ENCODE data around the gene TBX18.

DNA sequence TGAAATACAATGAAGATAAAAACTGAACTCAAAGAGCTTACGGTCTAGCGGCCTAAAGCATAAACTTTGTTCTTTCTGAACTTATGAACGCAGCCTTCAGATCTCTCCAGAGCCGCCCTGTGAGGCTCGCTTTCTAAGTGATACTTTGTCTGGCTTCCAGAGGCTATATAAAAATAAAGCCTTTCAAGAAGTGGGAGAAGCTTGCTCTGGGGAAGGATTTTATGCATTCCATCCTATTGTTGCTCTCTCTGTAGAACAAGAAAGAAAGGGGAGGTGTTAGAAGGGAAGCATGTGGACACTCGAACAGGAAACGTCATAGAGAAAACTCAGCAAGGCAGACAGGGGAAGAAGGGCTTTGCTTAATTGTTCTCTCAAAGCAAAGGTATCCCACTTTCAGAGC is 77.0 kb downstream of the TBX18 start:
- TF ChIP-seq, protein P1, sequence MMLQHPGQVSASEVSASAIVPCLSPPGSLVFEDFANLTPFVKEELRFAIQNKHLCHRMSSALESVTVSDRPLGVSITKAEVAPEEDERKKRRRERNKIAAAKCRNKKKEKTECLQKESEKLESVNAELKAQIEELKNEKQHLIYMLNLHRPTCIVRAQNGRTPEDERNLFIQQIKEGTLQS (IDR thresholded peaks at IDR 0.05), result no peak
- no peak for TF ChIP-seq RXRA (IDR thresholded peaks at IDR 0.05)
- TF ChIP-seq, protein P2, sequence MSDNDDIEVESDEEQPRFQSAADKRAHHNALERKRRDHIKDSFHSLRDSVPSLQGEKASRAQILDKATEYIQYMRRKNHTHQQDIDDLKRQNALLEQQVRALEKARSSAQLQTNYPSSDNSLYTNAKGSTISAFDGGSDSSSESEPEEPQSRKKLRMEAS (IDR thresholded peaks at IDR 0.05), result no peak
- TF ChIP-seq, protein P3, sequence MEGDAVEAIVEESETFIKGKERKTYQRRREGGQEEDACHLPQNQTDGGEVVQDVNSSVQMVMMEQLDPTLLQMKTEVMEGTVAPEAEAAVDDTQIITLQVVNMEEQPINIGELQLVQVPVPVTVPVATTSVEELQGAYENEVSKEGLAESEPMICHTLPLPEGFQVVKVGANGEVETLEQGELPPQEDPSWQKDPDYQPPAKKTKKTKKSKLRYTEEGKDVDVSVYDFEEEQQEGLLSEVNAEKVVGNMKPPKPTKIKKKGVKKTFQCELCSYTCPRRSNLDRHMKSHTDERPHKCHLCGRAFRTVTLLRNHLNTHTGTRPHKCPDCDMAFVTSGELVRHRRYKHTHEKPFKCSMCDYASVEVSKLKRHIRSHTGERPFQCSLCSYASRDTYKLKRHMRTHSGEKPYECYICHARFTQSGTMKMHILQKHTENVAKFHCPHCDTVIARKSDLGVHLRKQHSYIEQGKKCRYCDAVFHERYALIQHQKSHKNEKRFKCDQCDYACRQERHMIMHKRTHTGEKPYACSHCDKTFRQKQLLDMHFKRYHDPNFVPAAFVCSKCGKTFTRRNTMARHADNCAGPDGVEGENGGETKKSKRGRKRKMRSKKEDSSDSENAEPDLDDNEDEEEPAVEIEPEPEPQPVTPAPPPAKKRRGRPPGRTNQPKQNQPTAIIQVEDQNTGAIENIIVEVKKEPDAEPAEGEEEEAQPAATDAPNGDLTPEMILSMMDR (IDR thresholded peaks at IDR 0.05; ENCODE audit: low read depth, low read length, missing input control), result no peak
